HepG2 (cell line): ENCODE results near the gene ELL. TPM values are rescaled to one million over a fixed set of nuclear protein-coding genes. Genes with fewer than 3 reads are reported as not detected.

ENCODE experiments used
- ARID4A ChIP-seq: sonication (generic); formaldehyde crosslinking; IDR thresholded peaks from 2 replicates; pipeline ENCODE4 v1.5.0; 2020; ENCODE audit warnings: mild to moderate bottlenecking, missing genetic modification reagents, borderline replicate concordance
- GABPA ChIP-seq, 2 experiments: IDR thresholded peaks; 2 replicates each; pipeline ENCODE4 v1.6.1; 2011 to 2016; ENCODE audit warnings: low read depth in 2 of 2, low read length in 1 of 2, missing biosample characterization in 1 of 2, missing genetic modification characterization in 1 of 2
- ZNF646 ChIP-seq: sonication (generic); formaldehyde crosslinking; IDR thresholded peaks from 2 replicates; pipeline ENCODE4 v1.9.0; 2021; ENCODE audit warnings: mild to moderate bottlenecking, missing genetic modification reagents
- polyA plus RNA-seq, 8 experiments: library from polyadenylated mRNA; depleted of rRNA in 3 of 8; stranded (reverse) in 7 of 8; unstranded in 1 of 8; fragments of >200 nt; fragmentation: Illumina TruSeq in 4 of 8; extraction: Trizol in 4 of 8; gene quantifications; 2 replicates each; pipeline versions ENCODE4 v1.2.1 to v1.2.3, GENCODE V29; 2011 to 2016; ENCODE audit warnings: low read depth in 4 of 8, missing spikeins in 1 of 8, mixed read lengths in 1 of 8; ENCODE audit not compliant: insufficient read depth in 1 of 8
- total RNA-seq, 5 experiments: library from RNA; depleted of rRNA; stranded (reverse); fragments of >200 nt; fragmentation: Illumina TruSeq; extraction: Trizol; gene quantifications; 2 replicates each; pipeline ENCODE4 v1.2.3, GENCODE V29; 2016; ENCODE audit warnings: low read depth in 1 of 5

ELL gene
- total and polyA plus RNA-seq, 2 of the 13 experiments (the other 11 are each of a cell fraction or from before 2014, with no cell fraction given) = 3.7 to 5.4 TPM

GRCh38 chr19:18418483-18419194 is 103.2 kb downstream of the ELL start (continued):
- TF ChIP-seq ZNF646 (peak; percentile 61; the same call in 1 of the 2 replicates), GABPA (IDR thresholded peaks at IDR 0.05; ENCODE audit: low read depth, low read length) (no peak), GABPA (CRISPR knock-in tag; IDR thresholded peaks at IDR 0.05; ENCODE audit: low read depth) (no peak), ARID4A (CRISPR knock-in tag) (peak; percentile 57; the same call in 1 of the 2 replicates)
